OCI-LY3 (cell line): ENCODE results near the gene MYCBP2.

Source experiments
- CTCF ChIP-seq: fragments of 200-600, 300-600 bp; sonication (generic); IDR thresholded peaks from 2 replicates; pipeline ENCODE4 v1.5.1; 2014; ENCODE audit warnings: antibody characterized with exemption, low read length, low read depth
- EZH2phosphoT487 ChIP-seq: fragments of 200-600 bp; shearing (Covaris generic); IDR thresholded peaks from 2 replicates; pipeline ENCODE4 v1.6.1; 2018; ENCODE audit warnings: antibody characterized with exemption, mixed run types, low read depth

DNA sequence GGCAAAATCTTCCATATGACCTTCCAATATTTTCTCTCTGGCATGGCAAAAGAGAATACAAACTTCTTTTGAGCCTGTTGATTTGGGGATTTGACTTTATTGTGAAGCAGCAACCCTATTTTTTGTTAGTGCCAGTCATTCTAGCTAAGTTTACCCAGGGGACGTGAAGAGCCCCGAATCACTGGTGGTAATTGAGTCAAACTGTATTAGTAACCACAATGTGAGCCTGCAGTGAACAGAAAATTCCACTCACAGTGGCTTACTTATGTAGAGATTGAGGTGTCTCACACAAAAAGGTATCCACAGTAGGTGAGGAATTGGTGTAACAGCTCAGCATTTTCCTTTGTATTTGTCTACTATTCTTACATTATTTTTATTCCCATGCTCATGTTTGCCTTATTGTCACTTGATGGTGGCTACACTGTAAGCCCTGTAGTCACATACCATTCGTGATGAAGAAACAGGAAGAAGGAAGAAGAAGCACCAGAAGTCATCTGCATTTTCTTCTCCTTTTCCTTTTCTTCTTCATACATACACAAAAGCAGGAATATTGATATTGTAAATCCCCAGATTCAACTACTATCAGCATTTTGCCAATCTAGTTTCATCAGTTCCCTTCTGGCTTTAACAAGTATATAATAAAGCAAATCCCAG lies 33.3 kb upstream of the MYCBP2 start:
- TF ChIP-seq CTCF (no peak), EZH2phosphoT487 (no peak)
